ENCODE data around the gene LKAAEAR1.
"Not testable (repeated sequence)": the region's sequence is repeated elsewhere in the genome, so short reads cannot be mapped to it uniquely, and the experiment has no call there.

LKAAEAR1 gene, protein sequence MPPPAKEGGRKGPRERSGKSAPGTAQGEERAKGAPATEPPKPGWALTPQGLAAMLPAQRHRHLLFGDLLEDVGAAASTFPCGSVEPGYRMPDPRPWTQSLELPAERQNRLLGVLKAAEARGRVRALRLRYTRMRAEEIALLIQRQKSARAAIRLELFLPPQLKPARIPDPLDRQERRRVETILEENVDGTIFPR

DNA sequence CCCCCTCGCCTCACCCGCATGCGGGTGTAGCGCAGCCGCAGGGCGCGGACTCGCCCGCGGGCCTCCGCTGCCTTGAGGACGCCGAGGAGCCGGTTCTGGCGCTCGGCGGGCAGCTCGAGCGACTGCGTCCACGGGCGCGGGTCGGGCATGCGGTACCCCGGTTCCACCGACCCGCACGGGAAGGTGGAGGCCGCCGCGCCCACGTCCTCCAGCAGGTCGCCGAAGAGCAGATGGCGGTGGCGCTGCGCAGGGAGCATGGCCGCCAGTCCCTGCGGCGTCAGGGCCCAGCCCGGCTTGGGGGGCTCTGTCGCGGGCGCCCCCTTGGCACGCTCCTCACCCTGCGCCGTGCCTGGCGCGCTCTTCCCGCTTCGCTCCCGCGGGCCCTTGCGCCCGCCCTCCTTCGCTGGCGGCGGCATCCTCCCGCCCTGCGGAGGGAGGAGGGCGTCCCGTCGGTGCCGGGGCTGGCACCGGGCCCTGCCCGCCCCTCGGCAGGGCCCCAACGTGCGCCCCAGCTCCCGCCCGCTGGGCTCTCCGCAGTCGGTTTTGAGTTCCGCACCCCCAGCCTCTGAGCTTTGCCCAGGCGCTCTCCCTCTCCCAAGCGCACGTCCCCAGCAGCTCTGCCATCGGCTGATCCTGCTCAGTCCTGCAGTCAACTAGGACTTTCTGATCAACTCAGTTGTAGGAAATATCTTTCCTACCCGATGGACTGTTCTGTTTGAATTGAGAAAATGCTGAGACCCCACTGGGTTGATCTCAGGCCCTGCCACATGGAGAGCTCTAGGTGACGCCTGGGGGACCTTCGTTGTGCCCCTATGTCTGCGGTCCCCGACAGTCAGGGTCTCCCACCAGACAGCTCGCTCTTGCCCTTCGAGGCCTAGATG lies at the start of gene LKAAEAR1:
LKAAEAR1 (minus strand) TSS at position 595 of the 881 bp plus-strand sequence; CDS start at position 416, 179 bp downstream.
- DNase-seq (ENCODE audit: low read depth) = no peak
- peak within 1 kb of the TSS; percentile 45 for H3K4me3 ChIP-seq (ENCODE audit: low read depth, low read length)
- TF ChIP-seq, protein P1, sequence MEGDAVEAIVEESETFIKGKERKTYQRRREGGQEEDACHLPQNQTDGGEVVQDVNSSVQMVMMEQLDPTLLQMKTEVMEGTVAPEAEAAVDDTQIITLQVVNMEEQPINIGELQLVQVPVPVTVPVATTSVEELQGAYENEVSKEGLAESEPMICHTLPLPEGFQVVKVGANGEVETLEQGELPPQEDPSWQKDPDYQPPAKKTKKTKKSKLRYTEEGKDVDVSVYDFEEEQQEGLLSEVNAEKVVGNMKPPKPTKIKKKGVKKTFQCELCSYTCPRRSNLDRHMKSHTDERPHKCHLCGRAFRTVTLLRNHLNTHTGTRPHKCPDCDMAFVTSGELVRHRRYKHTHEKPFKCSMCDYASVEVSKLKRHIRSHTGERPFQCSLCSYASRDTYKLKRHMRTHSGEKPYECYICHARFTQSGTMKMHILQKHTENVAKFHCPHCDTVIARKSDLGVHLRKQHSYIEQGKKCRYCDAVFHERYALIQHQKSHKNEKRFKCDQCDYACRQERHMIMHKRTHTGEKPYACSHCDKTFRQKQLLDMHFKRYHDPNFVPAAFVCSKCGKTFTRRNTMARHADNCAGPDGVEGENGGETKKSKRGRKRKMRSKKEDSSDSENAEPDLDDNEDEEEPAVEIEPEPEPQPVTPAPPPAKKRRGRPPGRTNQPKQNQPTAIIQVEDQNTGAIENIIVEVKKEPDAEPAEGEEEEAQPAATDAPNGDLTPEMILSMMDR (IDR thresholded peaks at IDR 0.05; ENCODE audit: control insufficient read depth, extremely low read depth, insufficient read depth) = no peak

DNA sequence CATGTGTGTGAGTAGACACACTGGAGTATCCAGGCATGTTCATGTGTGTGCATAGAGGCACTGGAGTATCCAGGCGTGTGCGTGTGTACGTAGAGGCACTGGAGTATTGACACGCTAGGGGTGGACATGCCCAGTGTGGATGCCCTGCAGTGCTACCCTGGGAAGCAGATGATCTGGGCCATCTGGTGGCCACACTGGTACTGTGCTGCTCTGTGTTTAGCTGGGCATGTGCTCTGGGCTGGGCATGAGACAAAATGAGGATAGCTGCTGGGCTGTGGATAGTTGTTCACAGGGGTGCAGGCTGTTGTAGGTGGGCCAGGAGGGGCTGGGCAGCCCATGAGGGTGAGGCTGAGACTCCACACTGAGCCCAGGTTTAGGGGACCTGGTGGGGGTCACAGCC lies 47.2 kb upstream of the LKAAEAR1 start:
- DNase-seq (ENCODE audit: low read depth) = peak; percentile 47

GRCh38 chr20:64130876-64131275 lies 46.7 kb upstream of the LKAAEAR1 start:
- DNase-seq (ENCODE audit: low read depth) = no peak
- TF ChIP-seq, protein P1 (IDR thresholded peaks at IDR 0.05; ENCODE audit: control insufficient read depth, extremely low read depth, insufficient read depth) = no peak
- H3K4me3 ChIP-seq (ENCODE audit: low read depth, low read length) = no peak overlapping the region

More for the DNA sequence above, 47.2 kb upstream of the LKAAEAR1 start:
- TF ChIP-seq, protein P1 (IDR thresholded peaks at IDR 0.05; ENCODE audit: control insufficient read depth, extremely low read depth, insufficient read depth) = peak; percentile 72
- H3K4me3 ChIP-seq (ENCODE audit: low read depth, low read length) = no peak overlapping the region

GRCh38 chr20:64130271-64130670 lies 46.1 kb upstream of the LKAAEAR1 start:
- TF ChIP-seq, protein P1 (IDR thresholded peaks at IDR 0.05; ENCODE audit: control insufficient read depth, extremely low read depth, insufficient read depth) = no peak
- DNase-seq (ENCODE audit: low read depth) = no peak

GRCh38 chr20:64129146-64129782 lies 45.1 kb upstream of the LKAAEAR1 start:
- DNase-seq (ENCODE audit: low read depth) = no peak
- TF ChIP-seq, protein P1 (IDR thresholded peaks at IDR 0.05; ENCODE audit: control insufficient read depth, extremely low read depth, insufficient read depth) = no peak
- no peak overlapping the region for H3K4me3 ChIP-seq (ENCODE audit: low read depth, low read length)

More at GRCh38 chr20:64130271-64130670, 46.1 kb upstream of the LKAAEAR1 start:
- H3K4me3 ChIP-seq (ENCODE audit: low read depth, low read length) = no peak overlapping the region

- not testable (repeated sequence) for H3K4me3 ChIP-seq (ENCODE audit: low read depth, low read length); DNase-seq (ENCODE audit: low read depth)
Observed at GRCh38 chr20:64123517-64123916, 39.3 kb upstream of the LKAAEAR1 start.

DNA sequence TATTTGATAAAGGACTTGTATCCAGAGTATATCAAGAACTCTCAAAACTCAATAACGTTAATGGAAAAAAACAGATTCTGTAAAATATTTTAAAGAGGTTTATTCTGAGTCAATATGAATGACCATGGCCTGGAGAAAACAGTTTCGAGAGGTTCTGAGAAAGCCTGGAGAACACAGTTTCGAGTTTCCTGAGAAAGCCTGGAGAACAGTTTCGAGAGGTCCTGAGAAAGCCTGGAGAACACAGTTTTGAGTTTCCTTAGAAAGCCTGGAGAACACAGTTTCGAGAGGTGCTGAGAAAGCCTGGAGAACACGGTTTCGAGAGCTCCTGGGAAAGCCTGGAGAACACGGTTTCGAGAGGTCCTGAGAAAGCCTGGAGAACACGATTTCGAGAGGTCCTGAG lies 38.7 kb upstream of the LKAAEAR1 start:
- DNase-seq (ENCODE audit: low read depth); H3K4me3 ChIP-seq (ENCODE audit: low read depth, low read length): not testable (repeated sequence)

Measured in LNCaP clone FGC (cell line).